ENCODE results near the gene NKTR. TPM values are rescaled to one million over a fixed set of nuclear protein-coding genes. Genes with fewer than 3 reads are reported as not detected.

The NKTR gene
- total and polyA plus RNA-seq, 9 of the 15 experiments (the other 6 are each of a cell fraction or from before 2014, with no cell fraction given), result 19.7 to 123 (median 92.6) TPM

- no peak; a peak in 1 of 4 replicates for TF ChIP-seq MLX (CRISPR knock-in tag; conservative IDR thresholded peaks at IDR 0.05)
- TF ChIP-seq UBTF (IDR thresholded peaks at IDR 0.05; ENCODE audit: borderline replicate concordance in 1 of 2, low read depth in 2 of 2, low read length in 2 of 2), result peak; percentile 89 to 95; a peak in 3 of 4 replicates
- peak; percentile 87 for TF ChIP-seq MEIS2 (IDR thresholded peaks at IDR 0.05; ENCODE audit: partially characterized antibody)
- TF ChIP-seq MBD1 (CRISPR knock-in tag; IDR thresholded peaks at IDR 0.05), result no peak
- TF ChIP-seq MECOM (CRISPR knock-in tag; IDR thresholded peaks at IDR 0.05), result no peak
- peak; percentile 35; the same call in 1 of the 2 replicates for TF ChIP-seq TAF7 (tag; IDR thresholded peaks at IDR 0.05)
- no peak for TF ChIP-seq MAFK (IDR thresholded peaks at IDR 0.05; ENCODE audit: low read length)
- TF ChIP-seq TFAM (CRISPR knock-in tag; conservative IDR thresholded peaks at IDR 0.05), result no peak
- TF ChIP-seq ZC3H11A (IDR thresholded peaks at IDR 0.05; ENCODE audit: low read depth, low read length), result no peak
- no peak for TF ChIP-seq BCLAF1 (IDR thresholded peaks at IDR 0.05; ENCODE audit: borderline replicate concordance in 1 of 2, control insufficient read depth in 1 of 2, low read depth in 2 of 2, low read length in 1 of 2)
- peak; percentile 95 for TF ChIP-seq HDAC2 (IDR thresholded peaks at IDR 0.05)
- TF ChIP-seq CCAR2 (IDR thresholded peaks at IDR 0.05; ENCODE audit: low read depth, low read length), result no peak
- TF ChIP-seq CHCHD3 (CRISPR knock-in tag; IDR thresholded peaks at IDR 0.05), result no peak
- TF ChIP-seq ZNF512 (tag; IDR thresholded peaks at IDR 0.05), result no peak
These were observed 18.6 kb upstream of the NKTR start, which contains the start of gene SEC22C (continued) for GRCh38 chr3:42581709-42582473.

Measured in K562 (cell line).